ENCODE measurements around the gene OTUD5.

The OTUD5 gene

DNA sequence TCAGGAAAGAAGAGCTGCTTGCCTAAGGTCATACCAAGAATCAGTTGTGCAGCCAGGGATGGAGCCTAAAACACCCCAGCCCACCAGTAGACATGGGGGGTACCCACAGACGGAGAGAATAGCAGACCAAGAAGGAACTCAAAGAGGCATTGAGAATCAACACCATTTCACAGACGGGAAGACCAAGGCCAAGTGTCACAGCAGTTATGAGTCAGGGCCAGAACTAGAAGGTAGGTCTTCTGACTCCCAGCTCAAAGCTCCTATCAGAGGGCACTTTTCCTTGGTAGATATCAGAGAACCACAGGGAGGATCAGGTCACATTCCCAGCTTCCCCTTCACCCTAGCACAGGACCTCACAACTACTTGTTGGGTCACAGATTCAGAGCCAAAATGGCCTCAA, 14.5 kb downstream of the OTUD5 start:
- TF ChIP-seq, protein P1, sequence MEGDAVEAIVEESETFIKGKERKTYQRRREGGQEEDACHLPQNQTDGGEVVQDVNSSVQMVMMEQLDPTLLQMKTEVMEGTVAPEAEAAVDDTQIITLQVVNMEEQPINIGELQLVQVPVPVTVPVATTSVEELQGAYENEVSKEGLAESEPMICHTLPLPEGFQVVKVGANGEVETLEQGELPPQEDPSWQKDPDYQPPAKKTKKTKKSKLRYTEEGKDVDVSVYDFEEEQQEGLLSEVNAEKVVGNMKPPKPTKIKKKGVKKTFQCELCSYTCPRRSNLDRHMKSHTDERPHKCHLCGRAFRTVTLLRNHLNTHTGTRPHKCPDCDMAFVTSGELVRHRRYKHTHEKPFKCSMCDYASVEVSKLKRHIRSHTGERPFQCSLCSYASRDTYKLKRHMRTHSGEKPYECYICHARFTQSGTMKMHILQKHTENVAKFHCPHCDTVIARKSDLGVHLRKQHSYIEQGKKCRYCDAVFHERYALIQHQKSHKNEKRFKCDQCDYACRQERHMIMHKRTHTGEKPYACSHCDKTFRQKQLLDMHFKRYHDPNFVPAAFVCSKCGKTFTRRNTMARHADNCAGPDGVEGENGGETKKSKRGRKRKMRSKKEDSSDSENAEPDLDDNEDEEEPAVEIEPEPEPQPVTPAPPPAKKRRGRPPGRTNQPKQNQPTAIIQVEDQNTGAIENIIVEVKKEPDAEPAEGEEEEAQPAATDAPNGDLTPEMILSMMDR (IDR thresholded peaks at IDR 0.05; ENCODE audit: insufficient read depth, low read length, missing control alignments) = no peak
- no peak overlapping the region for H3K4me3 ChIP-seq (ENCODE audit: low read depth, low read length)
- CTCF ChIA-PET = interaction anchor here (0.7 to 1.9 kb wide), 3 partner anchors 13 to 295 kb away, joined by 3 to 7 read pairs (median 5); no protein-coding TSS in a partner anchor
- DNase-seq (ENCODE audit: low read depth, low spot score) = no peak
- POLR2A ChIA-PET = no interaction called here

DNA sequence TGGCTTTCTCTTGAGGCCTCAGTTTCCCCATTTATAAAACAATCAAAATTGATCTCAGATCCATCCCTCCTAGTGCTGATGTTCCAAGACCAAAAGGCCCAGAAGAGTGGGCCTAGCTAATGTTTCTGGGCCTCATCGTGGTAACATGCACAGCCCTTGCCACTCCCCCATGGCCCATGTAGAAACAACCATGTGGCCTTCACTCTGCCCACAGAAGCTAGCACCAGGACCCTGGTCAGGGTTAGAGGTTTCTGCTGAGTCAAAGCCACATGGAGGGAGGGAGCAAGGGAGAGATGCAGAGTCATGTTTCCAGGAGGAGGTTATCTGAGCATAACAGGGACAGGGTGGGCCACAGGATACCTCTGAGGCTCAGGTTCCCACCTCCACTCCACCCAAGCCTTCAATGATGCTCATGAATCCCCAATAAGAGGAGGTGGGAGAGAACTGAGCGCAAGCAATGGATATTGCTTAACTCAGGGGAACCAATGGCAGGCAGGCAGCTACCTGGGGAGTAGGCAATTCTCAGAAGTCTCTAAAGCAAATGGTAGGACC, 16.9 kb downstream of the OTUD5 start:
- CTCF ChIA-PET = no interaction called here
- DNase-seq (ENCODE audit: low read depth, low spot score) = no peak
- TF ChIP-seq, protein P1 (IDR thresholded peaks at IDR 0.05; ENCODE audit: insufficient read depth, low read length, missing control alignments) = no peak
- POLR2A ChIA-PET = no interaction called here
- H3K4me3 ChIP-seq (ENCODE audit: low read depth, low read length) = no peak overlapping the region

DNA sequence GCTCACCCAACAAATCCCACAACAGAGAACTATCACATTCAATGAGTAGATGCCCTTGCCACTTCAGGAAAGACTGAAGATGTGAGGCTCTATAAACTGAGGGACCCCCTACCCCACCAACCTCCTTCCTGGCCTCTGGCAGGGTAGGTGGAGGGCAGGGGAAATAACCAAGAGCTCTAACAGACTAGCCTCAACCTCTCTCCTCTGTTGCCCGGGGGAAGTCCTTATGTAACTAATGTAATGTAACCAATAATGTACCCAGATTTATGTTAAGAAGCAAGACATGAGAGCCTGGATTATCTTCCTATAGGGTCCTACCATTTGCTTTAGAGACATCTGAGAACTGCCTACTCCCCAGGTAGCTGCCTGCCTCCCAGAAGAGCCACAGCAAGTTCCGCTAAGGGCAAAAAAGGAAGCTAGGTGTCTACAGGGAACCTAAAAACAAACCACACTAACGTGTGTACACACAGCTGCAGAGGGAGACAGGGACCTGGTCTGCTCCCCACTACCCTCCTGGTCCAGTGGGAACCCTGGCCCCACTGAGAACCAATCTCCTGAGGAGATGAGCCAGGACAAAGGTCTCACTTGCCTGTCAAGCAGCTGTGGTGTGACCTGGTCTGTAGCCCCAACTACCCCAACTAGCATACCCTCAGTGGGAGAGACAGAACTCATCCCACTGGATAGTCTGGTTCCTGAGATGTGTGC, 17.7 kb downstream of the OTUD5 start:
- TF ChIP-seq, protein P1 (IDR thresholded peaks at IDR 0.05; ENCODE audit: insufficient read depth, low read length, missing control alignments) = no peak
- no peak for DNase-seq (ENCODE audit: low read depth, low spot score)
- CTCF ChIA-PET = no interaction called here
- POLR2A ChIA-PET = no interaction called here
- H3K4me3 ChIP-seq (ENCODE audit: low read depth, low read length) = no peak overlapping the region

DNA sequence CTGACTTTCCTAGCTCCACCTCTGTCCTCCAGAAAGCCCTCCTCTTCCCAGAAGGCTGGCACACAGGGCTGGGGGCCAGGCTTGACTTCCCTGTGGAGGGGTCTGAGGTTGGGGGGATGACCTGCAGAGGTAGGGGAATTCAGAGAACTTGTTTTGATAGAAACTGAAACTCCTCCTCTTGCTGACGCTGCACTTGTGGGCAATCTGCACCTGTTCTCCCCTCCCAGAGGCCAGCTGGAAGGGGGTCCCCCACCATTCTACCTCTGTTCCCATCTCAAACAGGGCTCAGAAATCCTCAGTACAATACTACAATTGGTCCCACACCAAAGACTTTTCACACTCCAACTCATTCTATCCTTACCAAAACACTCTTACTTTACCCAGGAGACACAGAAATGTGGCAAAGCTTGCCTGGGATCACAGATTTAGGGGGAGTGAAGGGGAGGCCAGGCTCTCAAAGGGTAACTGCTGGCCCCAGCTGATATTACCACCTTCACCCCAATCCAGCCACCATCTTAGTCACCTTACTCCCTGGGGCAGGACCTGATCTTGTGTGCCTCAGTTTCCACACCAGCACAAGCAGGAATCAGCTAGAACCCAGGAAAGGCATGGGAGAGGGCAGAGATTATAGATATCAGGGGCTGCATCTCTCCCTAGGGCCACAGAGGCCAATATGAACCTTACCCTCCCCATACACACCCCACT, 18.5 kb downstream of the OTUD5 start:
- ChIA-PET CTCF (interaction anchor here (0.6 kb wide), 1 partner anchor 710 kb away, joined by 3 read pairs; no protein-coding TSS in a partner anchor), POLR2A (no interaction called here)
- TF ChIP-seq, protein P1 (IDR thresholded peaks at IDR 0.05; ENCODE audit: insufficient read depth, low read length, missing control alignments) = no peak
- no peak for DNase-seq (ENCODE audit: low read depth, low spot score)
- H3K4me3 ChIP-seq (ENCODE audit: low read depth, low read length) = no peak overlapping the region

DNA sequence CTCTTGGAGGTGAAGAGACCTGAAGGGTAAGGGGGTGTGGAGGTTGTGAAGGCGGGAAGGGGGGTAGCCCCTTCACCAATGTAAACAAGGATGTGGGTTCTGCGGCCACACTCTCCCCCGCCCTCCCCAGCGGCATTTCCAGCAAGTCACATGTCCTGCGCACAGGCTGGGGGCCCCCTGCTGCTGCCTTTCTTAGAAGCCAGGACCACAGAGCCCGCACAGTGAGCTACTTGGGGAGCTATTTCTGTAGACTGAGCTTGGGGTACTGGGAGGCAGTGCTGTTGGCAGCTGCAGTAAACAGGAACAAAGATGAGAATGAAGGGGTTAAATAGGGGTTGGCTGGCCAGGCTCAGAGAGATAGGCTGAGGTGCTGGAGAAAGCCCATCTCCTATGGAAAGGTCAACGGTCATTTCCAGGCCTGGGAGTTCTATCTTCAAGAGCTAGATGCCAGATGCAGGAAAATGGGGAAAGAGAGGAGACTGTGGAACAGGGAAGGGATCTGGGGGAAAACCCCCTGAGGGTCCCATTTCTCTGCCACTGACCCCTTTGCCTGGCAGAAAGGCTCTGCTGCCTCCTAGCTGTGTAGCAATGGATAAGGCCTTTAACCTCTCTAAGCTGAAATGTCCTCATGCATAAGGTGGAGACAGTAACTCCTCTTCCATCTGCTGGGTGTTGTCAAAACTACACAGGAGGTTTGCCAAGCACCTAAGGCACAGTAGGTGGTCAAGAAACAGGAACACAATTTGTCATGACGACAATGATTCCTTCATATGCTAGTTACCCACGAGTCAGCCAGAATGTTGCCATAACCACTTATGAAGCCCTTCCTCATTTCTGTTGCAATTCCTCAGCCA, 20.1 kb downstream of the OTUD5 start:
- CTCF ChIA-PET = interaction anchor here (0.8 kb wide), 1 partner anchor 289 kb away, joined by 4 read pairs; no protein-coding TSS in a partner anchor
- TF ChIP-seq, protein P1 (IDR thresholded peaks at IDR 0.05; ENCODE audit: insufficient read depth, low read length, missing control alignments) = no peak
- no peak for DNase-seq (ENCODE audit: low read depth, low spot score)
- POLR2A ChIA-PET = no interaction called here
- H3K4me3 ChIP-seq (ENCODE audit: low read depth, low read length) = no peak overlapping the region
